GM20000 (cell line): Measurements from ENCODE around the gene PTGER1.

Experiments
- DNase-seq: peaks from one replicate; pipeline ENCODE4 v3.0.0; 2012; ENCODE audit warnings: low spot score
- CTCF ChIP-seq: IDR thresholded peaks from 2 replicates; pipeline ENCODE4 v1.5.1; 2012; ENCODE audit warnings: mild to moderate bottlenecking, control low read depth; ENCODE audit errors: extremely low read depth, missing control alignments

Gene PTGER1

DNA sequence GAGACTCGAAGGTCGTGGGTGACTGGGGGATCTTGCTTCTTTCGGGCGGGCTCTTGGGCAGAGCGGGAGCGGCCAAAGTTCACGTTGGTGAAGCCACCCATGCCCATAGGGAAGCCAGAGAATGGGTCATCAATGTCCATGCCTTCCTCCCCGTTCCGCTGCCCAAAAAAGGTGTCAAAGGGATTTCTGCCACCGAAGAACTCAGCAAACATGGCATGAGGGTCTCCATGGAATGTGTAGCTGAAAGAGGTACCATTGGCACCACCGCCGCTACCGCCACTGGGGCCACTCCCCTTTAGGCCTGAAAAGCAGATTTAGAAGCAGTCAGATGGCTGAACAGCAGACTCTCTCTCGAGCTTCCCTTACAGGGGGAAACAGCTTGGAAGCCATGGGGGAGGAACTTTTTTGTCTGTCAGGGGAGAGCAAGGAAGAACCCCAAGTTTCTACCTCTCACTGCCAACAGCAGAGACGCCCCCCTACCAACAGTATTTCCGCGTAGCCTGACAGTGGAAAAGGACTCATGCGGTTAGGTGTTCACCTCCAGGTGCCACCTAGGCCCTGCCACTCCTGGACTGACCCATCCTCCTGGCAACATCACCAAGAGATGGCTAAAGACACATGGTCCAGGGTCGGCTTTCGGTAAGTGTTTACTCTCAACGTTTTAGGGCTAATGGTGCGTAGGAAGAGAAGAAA, 41.7 kb upstream of the PTGER1 start:
- DNase-seq = no peak
- TF ChIP-seq CTCF = no peak

- DNase-seq = no peak
- TF ChIP-seq CTCF = no peak
Measured at GRCh38 chr19:14516048-14516534, 40.9 kb upstream of the PTGER1 start.

DNA sequence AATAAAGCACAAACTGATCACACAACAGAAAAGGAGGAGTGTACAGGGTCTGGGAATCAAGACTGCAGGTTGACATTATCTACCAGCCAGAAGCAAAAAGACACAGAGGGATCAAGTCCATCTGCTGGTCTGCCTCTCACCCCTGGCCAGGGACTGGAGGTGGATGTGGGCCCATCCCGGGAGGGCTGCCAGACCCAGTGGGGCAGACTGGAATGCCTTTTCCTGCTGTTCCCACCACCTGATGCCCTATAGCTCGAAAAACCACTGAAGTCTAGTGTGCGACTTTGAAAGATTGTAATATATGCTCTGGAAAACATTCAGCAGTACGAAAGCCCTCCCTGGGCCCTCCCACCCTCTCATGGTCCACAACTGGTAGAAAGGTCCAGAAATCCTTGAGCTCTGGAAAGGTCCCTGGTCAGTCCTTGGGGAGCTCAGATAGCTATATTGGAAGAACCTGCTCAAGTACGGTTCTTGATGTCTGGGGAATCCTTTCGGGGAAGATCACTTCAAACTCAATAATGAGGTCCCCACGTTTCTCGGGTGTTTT, 40.4 kb upstream of the PTGER1 start:
- no peak for TF ChIP-seq CTCF
- no peak for DNase-seq

DNA sequence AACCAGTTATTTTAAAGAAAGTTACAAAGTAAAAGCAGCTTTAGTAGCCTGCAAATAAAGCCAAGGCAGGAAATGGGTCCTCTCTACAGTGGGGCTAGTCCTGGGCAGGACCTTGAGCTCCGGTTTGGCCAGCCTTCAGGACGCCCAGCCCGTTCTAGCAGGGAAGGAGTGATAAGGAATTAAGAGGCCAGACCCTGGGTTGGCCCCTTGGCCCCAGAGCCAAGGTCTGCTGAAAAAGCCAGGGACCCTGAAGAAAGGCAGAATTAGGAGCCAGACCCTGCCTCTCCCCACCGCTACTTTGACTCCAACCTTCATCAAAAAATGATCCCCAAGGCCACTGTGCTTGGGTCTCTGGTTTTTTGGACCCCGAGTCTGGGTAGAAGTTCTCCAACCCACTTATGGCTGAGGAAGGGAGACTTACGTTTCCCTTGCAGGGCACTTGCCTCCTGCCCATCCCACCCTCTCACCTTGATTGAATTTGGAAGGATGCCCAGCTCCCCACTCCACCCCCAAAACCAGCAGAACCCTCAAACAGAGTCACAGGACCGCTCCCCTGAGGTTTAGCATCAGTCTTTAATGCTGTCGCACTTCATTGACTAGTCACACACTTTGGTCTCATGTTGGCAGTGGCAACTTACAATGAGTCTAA, 39.2 kb upstream of the PTGER1 start:
- DNase-seq = no peak
- TF ChIP-seq CTCF = no peak

DNA sequence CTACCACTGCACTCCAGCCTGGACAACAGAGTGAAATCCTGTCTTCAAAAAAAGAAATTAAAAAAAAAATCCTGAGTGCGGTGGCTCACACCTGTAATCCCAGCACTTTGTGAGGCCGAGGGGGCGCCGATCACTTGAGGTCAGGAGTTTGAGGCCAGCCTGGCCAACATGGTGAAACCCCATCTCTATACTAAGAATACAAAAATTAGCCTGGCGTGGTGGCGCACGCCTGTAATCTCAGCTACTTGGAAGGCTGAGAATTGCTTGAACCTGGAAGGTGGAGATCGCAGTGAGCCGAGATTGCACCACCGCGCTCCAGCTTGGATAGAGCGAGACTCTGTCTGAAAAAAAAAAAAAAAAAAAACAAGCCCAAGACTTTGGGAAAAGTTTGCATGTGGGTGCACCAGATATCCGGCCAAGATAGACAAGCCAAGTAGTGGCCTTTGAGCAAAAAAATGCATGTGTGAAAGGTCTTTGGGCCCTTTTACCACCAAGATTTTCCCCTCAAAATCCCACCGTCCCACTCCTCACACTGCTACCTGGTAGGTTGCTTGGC, 37.3 kb upstream of the PTGER1 start:
- no peak for DNase-seq
- TF ChIP-seq CTCF = no peak

DNA sequence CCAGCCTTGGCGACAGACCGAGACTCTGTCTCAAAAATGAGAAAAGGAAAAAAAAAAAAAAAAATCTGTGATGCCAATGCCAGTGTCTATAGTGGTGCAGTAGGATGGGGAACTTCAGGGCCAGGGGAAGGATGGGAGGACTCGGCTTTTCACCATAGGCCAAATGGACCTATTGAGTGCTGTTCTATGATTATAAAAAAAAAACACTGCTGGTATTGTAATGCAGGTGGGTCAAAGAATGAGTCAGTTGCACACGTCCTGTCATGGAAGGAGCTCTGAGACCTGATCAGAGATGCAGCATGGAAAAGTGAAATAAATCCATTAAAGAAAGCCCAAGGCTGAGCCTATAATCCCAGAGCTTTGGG, 36.1 kb upstream of the PTGER1 start:
- DNase-seq = no peak
- no peak for TF ChIP-seq CTCF
